ENCODE results near the gene RERE.

- TF ChIP-seq CHD2 (IDR thresholded peaks at IDR 0.05; ENCODE audit: low read length, partially characterized antibody) (no peak), RAD21 (IDR thresholded peaks at IDR 0.05; ENCODE audit: low read length) (0 out of 2 replicates have a peak, but pooled peaks have one; percentile 29), YY1 (IDR thresholded peaks at IDR 0.05; ENCODE audit: low read depth) (no peak), ELF1 (IDR thresholded peaks at IDR 0.05) (no peak), JUND (IDR thresholded peaks at IDR 0.05) (no peak), USF2 (IDR thresholded peaks at IDR 0.05; ENCODE audit: borderline replicate concordance, low read depth, low read length) (no peak)
- TF ChIP-seq, protein P1, sequence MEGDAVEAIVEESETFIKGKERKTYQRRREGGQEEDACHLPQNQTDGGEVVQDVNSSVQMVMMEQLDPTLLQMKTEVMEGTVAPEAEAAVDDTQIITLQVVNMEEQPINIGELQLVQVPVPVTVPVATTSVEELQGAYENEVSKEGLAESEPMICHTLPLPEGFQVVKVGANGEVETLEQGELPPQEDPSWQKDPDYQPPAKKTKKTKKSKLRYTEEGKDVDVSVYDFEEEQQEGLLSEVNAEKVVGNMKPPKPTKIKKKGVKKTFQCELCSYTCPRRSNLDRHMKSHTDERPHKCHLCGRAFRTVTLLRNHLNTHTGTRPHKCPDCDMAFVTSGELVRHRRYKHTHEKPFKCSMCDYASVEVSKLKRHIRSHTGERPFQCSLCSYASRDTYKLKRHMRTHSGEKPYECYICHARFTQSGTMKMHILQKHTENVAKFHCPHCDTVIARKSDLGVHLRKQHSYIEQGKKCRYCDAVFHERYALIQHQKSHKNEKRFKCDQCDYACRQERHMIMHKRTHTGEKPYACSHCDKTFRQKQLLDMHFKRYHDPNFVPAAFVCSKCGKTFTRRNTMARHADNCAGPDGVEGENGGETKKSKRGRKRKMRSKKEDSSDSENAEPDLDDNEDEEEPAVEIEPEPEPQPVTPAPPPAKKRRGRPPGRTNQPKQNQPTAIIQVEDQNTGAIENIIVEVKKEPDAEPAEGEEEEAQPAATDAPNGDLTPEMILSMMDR (IDR thresholded peaks at IDR 0.05): peak; percentile 47; the same call in 1 of the 2 replicates
- TF ChIP-seq, protein P2, sequence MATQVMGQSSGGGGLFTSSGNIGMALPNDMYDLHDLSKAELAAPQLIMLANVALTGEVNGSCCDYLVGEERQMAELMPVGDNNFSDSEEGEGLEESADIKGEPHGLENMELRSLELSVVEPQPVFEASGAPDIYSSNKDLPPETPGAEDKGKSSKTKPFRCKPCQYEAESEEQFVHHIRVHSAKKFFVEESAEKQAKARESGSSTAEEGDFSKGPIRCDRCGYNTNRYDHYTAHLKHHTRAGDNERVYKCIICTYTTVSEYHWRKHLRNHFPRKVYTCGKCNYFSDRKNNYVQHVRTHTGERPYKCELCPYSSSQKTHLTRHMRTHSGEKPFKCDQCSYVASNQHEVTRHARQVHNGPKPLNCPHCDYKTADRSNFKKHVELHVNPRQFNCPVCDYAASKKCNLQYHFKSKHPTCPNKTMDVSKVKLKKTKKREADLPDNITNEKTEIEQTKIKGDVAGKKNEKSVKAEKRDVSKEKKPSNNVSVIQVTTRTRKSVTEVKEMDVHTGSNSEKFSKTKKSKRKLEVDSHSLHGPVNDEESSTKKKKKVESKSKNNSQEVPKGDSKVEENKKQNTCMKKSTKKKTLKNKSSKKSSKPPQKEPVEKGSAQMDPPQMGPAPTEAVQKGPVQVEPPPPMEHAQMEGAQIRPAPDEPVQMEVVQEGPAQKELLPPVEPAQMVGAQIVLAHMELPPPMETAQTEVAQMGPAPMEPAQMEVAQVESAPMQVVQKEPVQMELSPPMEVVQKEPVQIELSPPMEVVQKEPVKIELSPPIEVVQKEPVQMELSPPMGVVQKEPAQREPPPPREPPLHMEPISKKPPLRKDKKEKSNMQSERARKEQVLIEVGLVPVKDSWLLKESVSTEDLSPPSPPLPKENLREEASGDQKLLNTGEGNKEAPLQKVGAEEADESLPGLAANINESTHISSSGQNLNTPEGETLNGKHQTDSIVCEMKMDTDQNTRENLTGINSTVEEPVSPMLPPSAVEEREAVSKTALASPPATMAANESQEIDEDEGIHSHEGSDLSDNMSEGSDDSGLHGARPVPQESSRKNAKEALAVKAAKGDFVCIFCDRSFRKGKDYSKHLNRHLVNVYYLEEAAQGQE (IDR thresholded peaks at IDR 0.05; ENCODE audit: low read depth, low read length): 0 out of 2 replicates have a peak, but pooled peaks have one; percentile 10
Measured at GRCh38 chr1:8409106-8409505, 408.3 kb downstream of the RERE start.

Measured in SK-N-SH (cell line).